Parathyroid adenoma (tissue), 2 donors: Measurements from ENCODE around the gene GRAMD4.

Source experiments
- H2AFZ ChIP-seq: fragments of 300-600 bp; sonication (generic); one replicate; pipeline ENCODE4 v1.7.0; 2017; ENCODE audit warnings: antibody characterized with exemption, mild to moderate bottlenecking
- H3K27ac ChIP-seq: fragments of 300-600 bp; sonication (generic); one replicate; pipeline ENCODE4 v1.7.0; 2017
- H3K27me3 ChIP-seq: fragments of 300-600 bp; sonication (generic); one replicate; pipeline ENCODE4 v1.7.0; 2017; ENCODE audit warnings: low read length; ENCODE audit not compliant: control insufficient read depth, insufficient read depth
- H3K36me3 ChIP-seq: fragments of 300-600 bp; sonication (generic); one replicate; pipeline ENCODE4 v1.7.0; 2017; ENCODE audit warnings: low read length; ENCODE audit not compliant: control insufficient read depth, insufficient read depth
- H3K4me1 ChIP-seq: fragments of 300-600 bp; sonication (generic); one replicate; pipeline ENCODE4 v1.7.0; 2017; ENCODE audit warnings: control low read depth
- H3K4me2 ChIP-seq: fragments of 300-600 bp; sonication (generic); one replicate; pipeline ENCODE4 v1.7.0; 2017; ENCODE audit warnings: low read length
- H3K4me3 ChIP-seq: fragments of 300-600 bp; sonication (generic); one replicate; pipeline ENCODE4 v1.7.0; 2017; ENCODE audit warnings: low read depth, low read length
- H3K79me2 ChIP-seq: fragments of 300-600 bp; sonication (generic); one replicate; pipeline ENCODE4 v1.7.0; 2017; ENCODE audit warnings: control low read depth
- H3K9ac ChIP-seq: fragments of 300-600 bp; sonication (generic); one replicate; pipeline ENCODE4 v1.7.0; 2017; ENCODE audit warnings: mild to moderate bottlenecking
- H3K9me3 ChIP-seq: fragments of 300-600 bp; sonication (generic); one replicate; pipeline ENCODE4 v1.7.0; 2017; ENCODE audit warnings: low read length; ENCODE audit not compliant: control insufficient read depth
- TF ChIP-seq, protein P1 (sequence below): fragments of 300-600 bp; sonication (generic); IDR thresholded peaks from one replicate; pipeline ENCODE4 v1.7.0; 2017; ENCODE audit warnings: antibody characterized with exemption, mild to moderate bottlenecking
- donor health status: primary hyperparathyroidism.

Gene GRAMD4

DNA sequence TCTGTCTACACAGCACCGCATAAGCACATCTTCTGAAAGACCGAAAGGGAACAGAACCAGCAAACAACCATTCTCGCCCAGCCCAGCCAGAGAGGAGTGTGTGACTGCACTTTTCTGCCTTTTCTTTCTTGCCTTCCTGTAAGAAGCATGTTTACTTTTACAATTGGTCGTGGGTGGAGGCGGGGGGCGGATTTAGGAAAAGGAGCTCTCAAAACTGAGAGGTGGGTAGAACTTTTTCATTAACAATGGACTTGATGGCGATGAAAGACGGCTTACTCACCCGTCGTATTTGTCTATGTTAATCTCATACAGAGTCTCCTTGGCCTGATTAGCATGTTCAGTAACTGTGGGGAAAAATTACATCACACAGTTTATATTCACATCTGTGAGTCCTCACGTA lies 90.6 kb downstream of the GRAMD4 start:
- H3K4me3 ChIP-seq: no peak overlapping the region
- no peak overlapping the region for H2AFZ ChIP-seq
- TF ChIP-seq, protein P1, sequence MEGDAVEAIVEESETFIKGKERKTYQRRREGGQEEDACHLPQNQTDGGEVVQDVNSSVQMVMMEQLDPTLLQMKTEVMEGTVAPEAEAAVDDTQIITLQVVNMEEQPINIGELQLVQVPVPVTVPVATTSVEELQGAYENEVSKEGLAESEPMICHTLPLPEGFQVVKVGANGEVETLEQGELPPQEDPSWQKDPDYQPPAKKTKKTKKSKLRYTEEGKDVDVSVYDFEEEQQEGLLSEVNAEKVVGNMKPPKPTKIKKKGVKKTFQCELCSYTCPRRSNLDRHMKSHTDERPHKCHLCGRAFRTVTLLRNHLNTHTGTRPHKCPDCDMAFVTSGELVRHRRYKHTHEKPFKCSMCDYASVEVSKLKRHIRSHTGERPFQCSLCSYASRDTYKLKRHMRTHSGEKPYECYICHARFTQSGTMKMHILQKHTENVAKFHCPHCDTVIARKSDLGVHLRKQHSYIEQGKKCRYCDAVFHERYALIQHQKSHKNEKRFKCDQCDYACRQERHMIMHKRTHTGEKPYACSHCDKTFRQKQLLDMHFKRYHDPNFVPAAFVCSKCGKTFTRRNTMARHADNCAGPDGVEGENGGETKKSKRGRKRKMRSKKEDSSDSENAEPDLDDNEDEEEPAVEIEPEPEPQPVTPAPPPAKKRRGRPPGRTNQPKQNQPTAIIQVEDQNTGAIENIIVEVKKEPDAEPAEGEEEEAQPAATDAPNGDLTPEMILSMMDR: no peak
- no peaks in the 10 kb centered on the region for H3K9me3 ChIP-seq
- no peaks in the 10 kb centered on the region for H3K79me2 ChIP-seq
- H3K4me2 ChIP-seq: no peak overlapping the region
- no peaks in the 10 kb centered on the region for H3K36me3 ChIP-seq
- H3K27me3 ChIP-seq: no peaks in the 10 kb centered on the region
- H3K9ac ChIP-seq: no peak overlapping the region
- H3K27ac ChIP-seq: no peak overlapping the region
- no peaks in the 10 kb centered on the region for H3K4me1 ChIP-seq

- TF ChIP-seq, protein P1: no peak
- Histone ChIP-seq H2AFZ (no peak overlapping the region), H3K27ac (no peak overlapping the region), H3K79me2 (no peaks in the 10 kb centered on the region), H3K4me2 (no peak overlapping the region), H3K9ac (no peak overlapping the region), H3K27me3 (no peaks in the 10 kb centered on the region), H3K4me1 (no peaks in the 10 kb centered on the region), H3K9me3 (no peaks in the 10 kb centered on the region), H3K36me3 (no peaks in the 10 kb centered on the region), H3K4me3 (no peak overlapping the region)
Measured at GRCh38 chr22:46712288-46712687, 92.1 kb downstream of the GRAMD4 start.

DNA sequence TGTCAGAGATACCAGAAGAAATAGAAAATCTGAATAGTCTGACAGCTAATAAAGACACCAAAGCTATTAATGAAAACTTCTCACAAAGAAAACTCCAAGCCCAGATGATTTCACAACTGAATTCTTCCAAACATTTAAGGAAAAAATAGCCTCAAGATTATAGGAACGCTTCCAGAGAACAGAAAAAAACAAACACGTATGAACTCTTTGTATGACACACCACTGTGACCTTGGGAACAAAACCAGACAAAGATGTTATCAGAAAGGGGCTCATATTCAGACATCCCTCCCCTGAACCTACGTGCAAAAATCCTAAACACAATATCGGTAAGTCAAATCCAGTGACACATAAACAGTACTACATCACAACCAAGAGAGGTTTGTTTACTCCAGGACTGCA lies 94.4 kb downstream of the GRAMD4 start:
- no peaks in the 10 kb centered on the region for H3K36me3 ChIP-seq
- no peaks in the 10 kb centered on the region for H3K79me2 ChIP-seq
- no peak overlapping the region for H3K4me3 ChIP-seq
- TF ChIP-seq, protein P1: no peak
- no peaks in the 10 kb centered on the region for H3K4me1 ChIP-seq
- no peaks in the 10 kb centered on the region for H3K27me3 ChIP-seq
- no peaks in the 10 kb centered on the region for H3K9me3 ChIP-seq
- no peak overlapping the region for H3K9ac ChIP-seq
- H3K4me2 ChIP-seq: no peak overlapping the region
- no peak overlapping the region for H3K27ac ChIP-seq
- H2AFZ ChIP-seq: no peak overlapping the region

GRCh38 chr22:46719921-46720320 lies 99.7 kb downstream of the GRAMD4 start:
- Histone ChIP-seq H3K27me3 (no peaks in the 10 kb centered on the region), H3K4me3 (no peak overlapping the region), H3K79me2 (no peaks in the 10 kb centered on the region), H3K36me3 (no peaks in the 10 kb centered on the region), H3K4me2 (no peak overlapping the region), H3K4me1 (no peaks in the 10 kb centered on the region), H2AFZ (no peak overlapping the region), H3K9me3 (no peaks in the 10 kb centered on the region), H3K27ac (no peak overlapping the region), H3K9ac (no peak overlapping the region)
- TF ChIP-seq, protein P1: no peak

DNA sequence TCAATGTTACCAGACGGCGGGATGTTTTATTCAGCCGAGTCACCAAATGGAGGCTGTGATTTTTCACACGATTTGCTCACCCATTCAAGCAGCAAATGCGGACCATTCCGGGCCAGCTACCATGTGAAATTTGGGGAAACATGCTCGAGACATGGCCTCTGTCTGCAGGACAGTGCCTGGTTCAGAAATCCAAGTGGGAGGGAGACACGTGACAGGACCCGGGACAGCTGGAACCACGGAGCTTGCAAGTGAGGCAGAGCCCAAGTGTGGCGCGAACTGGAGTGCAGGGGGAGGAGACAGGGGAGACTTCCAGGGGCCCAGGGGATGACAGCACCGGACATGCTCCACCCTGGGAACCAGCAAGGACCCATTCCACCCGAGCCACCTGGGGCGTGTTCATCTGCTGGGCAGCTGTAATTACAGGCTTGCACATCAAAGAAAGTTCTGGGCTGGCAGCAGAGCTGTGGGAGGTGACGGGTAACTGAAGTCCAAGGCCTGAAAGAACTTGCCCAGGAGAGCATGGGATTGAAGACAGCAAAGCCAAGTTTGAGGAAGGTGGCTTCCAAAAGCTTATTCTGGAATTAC lies 101.4 kb downstream of the GRAMD4 start:
- H3K9me3 ChIP-seq: no peaks in the 10 kb centered on the region

More for the DNA sequence above, 101.4 kb downstream of the GRAMD4 start:
- Histone ChIP-seq H3K79me2 (no peaks in the 10 kb centered on the region), H2AFZ (no peak overlapping the region), H3K4me2 (no peak overlapping the region), H3K27ac (no peak overlapping the region), H3K27me3 (no peaks in the 10 kb centered on the region), H3K9ac (no peak overlapping the region), H3K4me3 (no peak overlapping the region), H3K4me1 (no peaks in the 10 kb centered on the region), H3K36me3 (no peaks in the 10 kb centered on the region)
- TF ChIP-seq, protein P1: no peak
